Measurements from ENCODE around the gene FAS. TPM values are rescaled to one million over a fixed set of nuclear protein-coding genes. Genes with fewer than 3 reads are reported as not detected.
"Not testable (repeated sequence)": the region's sequence is repeated elsewhere in the genome, so short reads cannot be mapped to it uniquely, and the experiment has no call there.

The FAS gene
- total RNA-seq, 1 experiment from 2014 or later = 0.14 TPM

DNA sequence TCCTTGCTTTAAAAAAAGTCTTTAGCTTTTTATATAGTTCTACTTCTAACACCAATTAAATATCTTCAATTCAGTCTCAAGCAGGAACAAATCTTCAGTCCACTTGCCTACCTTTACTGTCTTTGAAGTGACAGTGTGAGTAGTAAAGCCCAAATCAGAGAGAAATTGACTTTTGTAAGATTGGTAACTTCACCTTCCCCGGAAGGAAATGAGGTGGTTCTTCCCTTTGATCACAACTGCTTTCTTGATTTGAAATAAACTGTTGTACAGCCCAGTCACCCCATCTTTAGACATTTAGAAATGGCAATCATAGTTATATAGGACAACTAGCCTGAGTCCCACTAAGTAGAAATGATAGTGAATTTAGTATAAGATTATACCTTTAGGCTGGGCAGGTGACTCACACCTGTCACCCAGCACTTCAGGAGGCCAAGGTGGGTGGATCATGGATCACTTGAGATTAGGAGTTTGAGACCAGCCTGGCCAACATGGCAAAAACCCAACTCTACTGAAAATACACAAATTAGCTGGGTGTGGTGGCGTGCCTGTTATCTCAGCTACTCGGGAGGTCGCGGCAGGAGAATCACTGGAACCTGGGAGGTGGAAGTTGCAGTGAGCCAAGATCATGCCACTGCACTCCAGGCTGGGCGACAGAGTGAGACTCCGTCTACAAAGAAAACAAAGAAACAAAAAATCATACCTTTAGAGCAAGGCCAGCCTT, 4.7 kb downstream of the FAS start:
- no peak for DNase-seq
- Histone ChIP-seq H3K27me3 (ENCODE audit: control insufficient read depth, insufficient read depth, low read length) (peaks cover 21% of the 10 kb centered on the region), H3K36me3 (replicated peaks; ENCODE audit: control insufficient read depth, insufficient read depth, low read length) (no peaks in the 10 kb centered on the region), H3K4me3 (ENCODE audit: insufficient read depth, low read depth, low read length) (no peak overlapping the region)

DNA sequence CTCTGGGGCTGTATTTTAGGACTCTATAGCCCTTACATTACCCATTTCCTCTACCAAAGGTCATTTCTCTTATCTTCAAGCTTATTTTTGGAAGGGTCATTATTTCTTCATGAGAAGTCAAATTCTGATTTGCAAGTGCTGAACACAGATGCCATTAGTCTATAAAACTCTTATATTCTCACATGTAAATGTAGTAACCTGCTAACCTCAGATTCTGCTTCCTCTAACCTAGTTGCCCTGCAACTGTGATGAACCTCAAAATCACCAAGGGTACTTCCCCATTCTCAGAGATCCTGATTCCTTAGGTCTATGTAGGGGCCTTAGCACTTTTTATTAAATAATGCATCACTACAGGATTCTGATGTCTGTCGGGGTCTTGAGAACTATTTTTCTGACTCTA, 6.3 kb downstream of the FAS start:
- Histone ChIP-seq H3K36me3 (replicated peaks; ENCODE audit: control insufficient read depth, insufficient read depth, low read length) (no peaks in the 10 kb centered on the region), H3K27me3 (ENCODE audit: control insufficient read depth, insufficient read depth, low read length) (peaks cover 4% of the 10 kb centered on the region), H3K4me3 (ENCODE audit: insufficient read depth, low read depth, low read length) (no peak overlapping the region)
- DNase-seq = no peak

DNA sequence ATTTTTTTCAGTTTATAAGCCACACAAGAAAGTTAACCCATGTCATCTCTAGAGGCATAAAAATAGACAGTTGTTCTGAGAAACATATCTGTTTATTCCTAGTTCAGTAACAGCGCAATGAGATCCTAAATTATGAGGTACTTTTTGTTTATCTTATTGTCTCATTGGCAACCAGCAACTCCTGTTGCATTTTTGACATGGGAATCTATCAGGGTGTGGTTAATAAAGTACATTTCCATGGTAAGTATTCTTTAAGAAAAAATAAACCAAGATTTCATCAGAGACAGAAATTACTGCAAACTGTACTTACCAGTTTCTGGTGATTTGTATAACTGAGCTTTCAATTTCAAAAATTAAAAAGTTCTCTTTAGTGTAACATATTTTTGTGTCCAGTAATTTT, 9.0 kb downstream of the FAS start:
- Histone ChIP-seq H3K27me3 (ENCODE audit: control insufficient read depth, insufficient read depth, low read length) (no peaks in the 10 kb centered on the region), H3K4me3 (ENCODE audit: insufficient read depth, low read depth, low read length) (no peak overlapping the region), H3K36me3 (replicated peaks; ENCODE audit: control insufficient read depth, insufficient read depth, low read length) (no peaks in the 10 kb centered on the region)
- no peak for DNase-seq

DNA sequence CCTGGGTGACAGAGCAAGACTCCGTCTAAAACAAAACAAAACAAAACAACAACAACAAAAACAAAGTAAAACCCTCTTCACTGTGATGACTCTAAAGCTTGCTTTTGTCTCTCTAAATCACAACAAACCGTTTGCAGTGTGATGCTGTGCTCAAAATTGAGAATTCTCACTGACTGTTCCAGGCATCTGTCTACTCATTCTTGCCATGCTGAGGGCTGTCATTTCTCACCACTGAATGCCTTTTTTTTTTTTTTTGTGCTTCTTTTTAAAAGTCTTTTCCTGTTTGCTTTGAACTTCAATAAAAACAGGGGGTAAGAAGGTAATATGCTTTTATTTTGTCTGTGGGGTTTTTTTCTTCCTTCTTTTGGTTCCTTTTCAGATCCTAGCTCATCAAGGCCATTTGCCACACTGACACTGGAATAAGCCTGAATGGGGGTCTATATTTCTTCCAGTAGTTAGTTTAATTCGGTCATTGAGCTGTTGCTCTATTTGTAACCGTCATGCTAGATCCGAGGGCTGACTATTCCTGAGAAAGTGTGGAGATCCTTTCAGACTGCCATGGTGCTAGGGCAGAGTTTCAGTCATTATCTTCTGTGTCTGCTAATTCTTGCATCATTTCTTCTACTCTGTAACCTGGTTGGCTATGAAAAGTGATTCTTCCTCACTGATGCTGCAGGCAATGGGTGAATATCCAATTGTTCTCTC, 10.6 kb downstream of the FAS start:
- no peak overlapping the region for H3K4me3 ChIP-seq (ENCODE audit: insufficient read depth, low read depth, low read length)
- DNase-seq = no peak
- H3K36me3 ChIP-seq (replicated peaks; ENCODE audit: control insufficient read depth, insufficient read depth, low read length) = no peaks in the 10 kb centered on the region
- no peaks in the 10 kb centered on the region for H3K27me3 ChIP-seq (ENCODE audit: control insufficient read depth, insufficient read depth, low read length)

DNA sequence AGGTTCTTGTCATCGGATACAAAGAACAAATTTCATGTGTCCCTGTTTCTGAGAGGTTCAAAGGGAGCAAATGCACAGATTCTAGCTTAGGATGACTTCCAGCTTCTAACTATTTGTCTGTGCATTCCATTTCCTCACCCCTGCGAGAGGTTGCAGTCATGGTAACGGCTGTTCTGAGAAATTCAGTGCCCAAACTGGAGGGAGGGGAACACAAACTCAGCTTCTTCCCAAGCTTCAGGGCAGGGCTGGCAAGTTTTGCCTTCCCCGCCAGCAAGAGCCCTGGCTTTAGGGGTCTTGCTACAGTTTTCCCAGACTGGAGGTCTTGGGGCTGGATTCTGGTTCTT, 11.1 kb downstream of the FAS start:
- Histone ChIP-seq H3K4me3 (ENCODE audit: insufficient read depth, low read depth, low read length) (no peak overlapping the region), H3K36me3 (replicated peaks; ENCODE audit: control insufficient read depth, insufficient read depth, low read length) (no peaks in the 10 kb centered on the region), H3K27me3 (ENCODE audit: control insufficient read depth, insufficient read depth, low read length) (no peaks in the 10 kb centered on the region)
- DNase-seq = no peak

DNA sequence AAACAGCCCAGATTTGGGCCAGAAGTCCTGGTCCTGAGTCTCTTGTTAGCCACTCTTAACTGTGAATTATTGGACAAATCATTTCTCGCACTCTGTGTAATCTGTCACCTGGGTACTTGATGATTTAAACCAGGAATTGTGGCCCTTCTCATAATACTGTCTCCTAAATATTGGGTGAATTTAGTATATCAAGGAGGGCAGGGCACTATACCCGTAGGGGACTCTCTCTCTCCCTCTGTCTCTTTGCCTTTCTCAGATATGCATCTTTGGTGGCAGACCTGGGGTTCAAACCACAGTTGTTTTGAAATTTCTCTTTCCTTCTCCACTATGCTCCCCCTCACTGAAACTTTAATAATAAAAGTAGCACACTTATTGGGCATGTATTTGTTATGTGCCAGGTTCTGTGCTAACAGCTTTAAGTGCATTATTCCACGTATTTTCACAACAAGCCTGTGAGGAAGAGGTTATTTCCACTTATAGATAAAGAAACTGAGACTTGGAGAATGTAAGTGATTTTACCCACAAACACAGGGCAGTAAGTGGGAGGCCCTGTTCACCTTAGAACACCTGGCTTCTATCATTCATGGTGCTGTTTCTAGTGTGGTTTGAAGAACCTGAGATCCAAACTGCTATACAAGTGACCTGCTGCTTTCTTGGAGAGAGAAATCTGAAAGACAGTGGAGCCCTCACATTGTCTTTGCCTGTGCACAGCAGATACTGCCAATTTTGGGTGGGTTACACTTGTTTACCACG, 11.8 kb downstream of the FAS start:
- Histone ChIP-seq H3K27me3 (ENCODE audit: control insufficient read depth, insufficient read depth, low read length) (no peaks in the 10 kb centered on the region), H3K36me3 (replicated peaks; ENCODE audit: control insufficient read depth, insufficient read depth, low read length) (no peaks in the 10 kb centered on the region), H3K4me3 (ENCODE audit: insufficient read depth, low read depth, low read length) (no peak overlapping the region)
- DNase-seq = no peak

DNA sequence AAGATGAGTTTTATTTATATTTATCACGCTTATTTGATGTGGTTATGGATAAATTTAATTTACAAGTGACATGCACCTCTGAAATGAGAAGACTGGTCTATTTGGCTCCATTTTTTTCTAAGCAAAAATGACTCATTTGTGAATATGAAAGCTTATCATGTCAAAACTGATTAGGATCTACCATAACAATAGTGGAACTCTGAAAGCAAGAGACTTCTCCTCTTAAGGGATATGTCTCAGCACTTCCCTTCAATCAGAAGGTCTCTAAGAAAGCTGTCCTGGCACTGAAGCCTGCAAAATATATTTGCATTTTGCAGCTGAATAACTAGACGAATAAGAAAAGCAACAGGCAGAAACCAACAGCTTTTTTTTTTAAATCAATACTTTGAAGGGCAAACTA, 12.7 kb downstream of the FAS start:
- no peak for DNase-seq
- Histone ChIP-seq H3K27me3 (ENCODE audit: control insufficient read depth, insufficient read depth, low read length) (no peaks in the 10 kb centered on the region), H3K36me3 (replicated peaks; ENCODE audit: control insufficient read depth, insufficient read depth, low read length) (no peaks in the 10 kb centered on the region), H3K4me3 (ENCODE audit: insufficient read depth, low read depth, low read length) (no peak overlapping the region)

DNA sequence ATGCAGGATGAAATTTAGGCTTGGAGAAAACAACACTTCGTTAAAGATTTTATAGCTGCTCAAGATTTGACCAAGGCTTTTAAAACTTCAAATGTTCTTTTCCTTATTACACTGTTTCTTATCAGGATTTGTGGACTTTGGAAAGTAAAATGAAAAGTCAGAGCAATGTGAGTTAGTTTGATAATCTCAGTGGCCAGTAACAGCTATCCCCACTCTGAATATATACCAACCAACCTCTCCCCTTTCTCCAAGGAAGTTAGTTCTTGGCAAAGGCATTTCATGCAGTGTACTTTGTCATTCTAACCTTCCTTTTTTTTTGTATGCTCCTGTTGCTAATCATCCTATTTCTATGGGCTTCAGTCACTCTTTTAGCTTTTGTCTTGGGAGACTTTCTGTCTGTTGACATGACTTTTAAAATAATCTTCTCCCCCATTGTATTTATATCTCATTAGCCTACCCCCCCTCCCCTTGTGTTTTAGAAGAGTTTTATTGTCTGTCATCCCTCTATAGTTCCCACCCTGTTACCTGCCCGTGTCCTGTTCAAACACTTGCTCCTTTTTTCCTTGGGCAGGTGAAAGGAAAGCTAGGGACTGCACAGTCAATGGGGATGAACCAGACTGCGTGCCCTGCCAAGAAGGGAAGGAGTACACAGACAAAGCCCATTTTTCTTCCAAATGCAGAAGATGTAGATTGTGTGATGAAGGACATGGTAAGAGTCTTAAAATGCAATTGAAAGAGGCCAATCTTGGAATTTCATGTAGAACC, 16.7 kb downstream of the FAS start:
- Histone ChIP-seq H3K36me3 (replicated peaks; ENCODE audit: control insufficient read depth, insufficient read depth, low read length) (no peaks in the 10 kb centered on the region), H3K4me3 (ENCODE audit: insufficient read depth, low read depth, low read length) (no peak overlapping the region), H3K27me3 (ENCODE audit: control insufficient read depth, insufficient read depth, low read length) (no peaks in the 10 kb centered on the region)
- no peak for DNase-seq

DNA sequence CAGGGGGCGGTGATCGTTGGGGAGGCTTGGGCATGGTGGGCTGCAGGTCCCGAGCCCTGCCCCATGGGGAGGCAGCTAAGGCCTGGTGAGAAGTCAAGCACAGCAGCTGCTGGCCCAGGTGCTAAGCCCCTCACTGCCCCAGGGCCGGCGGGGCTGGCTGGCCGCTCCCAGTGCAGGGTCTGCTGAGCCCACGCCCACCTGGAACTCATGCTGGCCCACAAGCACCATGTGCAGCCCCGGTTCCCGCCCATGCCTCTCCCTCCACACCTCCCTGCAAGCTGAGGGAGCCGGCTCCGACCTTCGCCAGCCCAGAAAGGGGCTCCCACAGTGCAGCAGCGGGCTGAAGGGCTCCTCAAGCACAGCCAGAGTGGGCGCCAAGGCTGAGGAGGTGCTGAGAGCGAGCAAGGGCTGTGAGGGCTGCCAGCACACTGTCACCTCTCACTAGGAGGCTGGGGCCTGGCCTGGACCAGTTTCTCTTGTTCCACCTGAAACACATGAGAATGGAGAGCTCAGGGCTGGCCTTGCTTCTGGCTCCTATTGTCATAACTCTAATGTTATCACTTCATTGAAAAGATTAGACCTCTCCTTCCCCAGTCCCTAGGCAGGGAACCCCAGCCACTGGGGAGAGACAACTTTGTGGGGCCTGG, 28.2 kb downstream of the FAS start:
- H3K36me3 ChIP-seq (replicated peaks; ENCODE audit: control insufficient read depth, insufficient read depth, low read length); DNase-seq; H3K27me3 ChIP-seq (ENCODE audit: control insufficient read depth, insufficient read depth, low read length); H3K4me3 ChIP-seq (ENCODE audit: insufficient read depth, low read depth, low read length): not testable (repeated sequence)

DNA sequence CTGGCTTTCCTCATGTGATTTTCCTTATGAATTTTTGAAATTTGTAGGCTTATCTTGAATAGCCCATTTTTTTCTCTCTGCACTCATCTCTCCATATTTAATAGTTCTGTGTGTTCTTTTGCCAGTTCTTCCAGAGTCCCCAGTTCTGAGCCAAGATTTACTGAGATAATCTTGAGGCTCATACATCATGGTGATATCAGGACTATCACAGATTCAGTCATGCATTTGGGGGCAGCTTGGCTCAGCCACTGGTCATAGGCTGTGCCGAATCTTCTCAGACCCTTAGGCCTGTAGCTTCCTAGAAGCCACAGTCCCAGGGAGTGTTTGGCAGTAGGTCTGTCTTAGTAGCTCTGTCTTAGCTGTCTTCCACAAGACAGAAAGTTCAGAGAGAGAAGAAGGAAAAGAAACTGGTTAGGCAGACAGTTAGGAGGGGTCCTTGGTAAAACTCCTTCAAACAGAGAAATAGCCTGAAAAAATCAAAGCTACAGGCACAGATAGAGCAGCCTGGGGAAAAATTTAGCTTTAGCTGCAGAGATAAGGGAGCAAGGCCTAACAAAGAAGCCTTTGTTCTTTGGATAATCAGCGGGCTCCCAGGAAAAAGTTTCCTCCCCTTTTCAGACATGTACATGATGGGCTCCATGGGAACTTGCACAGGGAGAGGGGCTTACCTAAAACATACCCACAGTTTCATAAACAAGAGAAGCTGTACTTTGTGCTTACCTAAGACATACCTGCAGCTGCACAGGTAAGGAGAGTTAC, 29.1 kb downstream of the FAS start:
- Histone ChIP-seq H3K4me3 (ENCODE audit: insufficient read depth, low read depth, low read length) (no peak overlapping the region), H3K27me3 (ENCODE audit: control insufficient read depth, insufficient read depth, low read length) (no peaks in the 10 kb centered on the region), H3K36me3 (replicated peaks; ENCODE audit: control insufficient read depth, insufficient read depth, low read length) (no peaks in the 10 kb centered on the region)
- no peak for DNase-seq

DNA sequence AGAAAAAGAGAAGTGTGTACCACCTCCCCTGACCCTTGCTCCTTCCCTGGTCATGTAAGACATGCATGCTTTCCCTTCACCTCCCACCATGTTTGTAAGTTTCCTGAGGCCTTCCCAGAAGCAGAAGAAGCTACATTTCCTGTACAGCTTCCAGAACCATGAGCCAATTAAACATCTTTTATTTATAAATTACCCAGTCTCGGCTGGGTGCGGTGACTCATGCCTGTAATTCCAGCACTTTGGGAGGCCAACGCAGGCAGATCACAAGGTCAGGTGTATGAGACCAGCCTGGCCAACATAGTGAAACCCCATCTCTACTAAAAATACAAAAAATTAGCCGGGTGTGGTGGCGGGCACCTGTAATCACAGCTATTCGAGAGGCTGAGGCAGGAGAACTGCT, 30.9 kb downstream of the FAS start:
- not testable (repeated sequence) for H3K27me3 ChIP-seq (ENCODE audit: control insufficient read depth, insufficient read depth, low read length)

DNA sequence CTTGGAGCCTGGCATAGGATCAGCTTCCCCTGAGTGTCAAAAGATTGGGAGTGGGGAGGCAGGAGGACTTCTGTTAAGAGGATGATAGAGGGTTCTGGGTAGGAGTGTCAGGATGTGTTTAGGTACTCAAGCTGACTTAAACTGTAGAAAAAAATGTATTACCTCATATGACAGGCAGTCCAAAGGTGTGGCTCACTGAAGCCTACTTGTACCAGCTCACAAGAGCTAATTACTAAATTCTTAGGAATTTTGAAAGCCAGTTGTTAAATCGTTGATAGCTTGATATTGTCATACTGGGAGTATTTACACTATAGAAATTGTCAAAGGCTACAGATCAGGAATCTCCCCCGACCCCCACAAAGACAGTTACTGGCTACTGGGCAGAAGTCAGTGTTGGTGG, 32.1 kb downstream of the FAS start:
- no peak for DNase-seq
- Histone ChIP-seq H3K36me3 (replicated peaks; ENCODE audit: control insufficient read depth, insufficient read depth, low read length) (no peaks in the 10 kb centered on the region), H3K4me3 (ENCODE audit: insufficient read depth, low read depth, low read length) (no peak overlapping the region), H3K27me3 (ENCODE audit: control insufficient read depth, insufficient read depth, low read length) (no peaks in the 10 kb centered on the region)

More for the DNA sequence above, 30.9 kb downstream of the FAS start:
- H3K36me3 ChIP-seq (replicated peaks; ENCODE audit: control insufficient read depth, insufficient read depth, low read length); H3K4me3 ChIP-seq (ENCODE audit: insufficient read depth, low read depth, low read length); DNase-seq: not testable (repeated sequence)

DNA sequence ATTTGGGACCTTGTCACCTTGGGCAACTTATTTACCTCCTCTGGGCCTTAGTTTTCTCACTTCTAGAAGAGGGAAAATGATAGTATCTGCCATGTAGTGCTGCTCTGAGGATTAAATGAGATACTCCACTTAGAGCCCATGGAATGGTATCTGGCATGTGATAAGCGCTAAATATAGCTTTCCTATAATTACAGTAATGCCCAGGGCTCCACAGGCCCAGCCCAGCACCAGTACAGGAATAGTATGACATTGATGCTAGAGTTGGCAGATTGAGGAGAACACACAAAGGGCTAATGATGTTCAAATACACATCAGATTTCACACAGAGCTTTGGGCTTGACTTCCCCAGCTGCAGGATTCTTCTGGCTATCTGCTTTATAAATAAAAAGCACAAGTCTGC, 34.9 kb downstream of the FAS start:
- Histone ChIP-seq H3K27me3 (ENCODE audit: control insufficient read depth, insufficient read depth, low read length) (no peaks in the 10 kb centered on the region), H3K4me3 (ENCODE audit: insufficient read depth, low read depth, low read length) (no peak overlapping the region), H3K36me3 (replicated peaks; ENCODE audit: control insufficient read depth, insufficient read depth, low read length) (no peaks in the 10 kb centered on the region)
- no peak for DNase-seq

DNA sequence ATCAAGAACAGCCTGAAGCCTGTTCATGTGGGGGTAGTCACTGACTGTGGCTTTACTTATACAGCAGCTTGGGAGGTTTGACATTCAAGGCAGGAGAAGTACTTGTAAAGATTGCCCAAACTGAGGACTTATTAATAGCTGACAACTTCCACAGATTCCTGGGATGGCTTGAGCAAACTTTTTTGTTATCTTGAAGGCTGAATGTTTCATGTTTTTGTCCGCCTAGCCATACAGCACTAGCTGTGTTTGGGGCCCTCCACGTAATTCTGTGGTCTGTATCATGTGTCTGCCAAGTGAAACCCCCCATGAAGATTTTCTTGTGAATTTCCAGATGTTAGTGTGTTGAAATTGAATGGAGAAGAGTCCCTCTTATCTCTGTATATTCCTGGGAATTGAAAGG, 38.6 kb downstream of the FAS start:
- Histone ChIP-seq H3K27me3 (ENCODE audit: control insufficient read depth, insufficient read depth, low read length) (no peaks in the 10 kb centered on the region), H3K36me3 (replicated peaks; ENCODE audit: control insufficient read depth, insufficient read depth, low read length) (no peaks in the 10 kb centered on the region), H3K4me3 (ENCODE audit: insufficient read depth, low read depth, low read length) (no peak overlapping the region)
- no peak for DNase-seq

All from H7 (cell line).